K562 (cell line): ENCODE data around the gene PARK7. TPM values are rescaled to one million over a fixed set of nuclear protein-coding genes. Genes with fewer than 3 reads are reported as not detected.

Source experiments
- ARID1B ChIP-seq: fragments of 450-650 bp; IDR thresholded peaks from 2 replicates; pipeline ENCODE4 v1.6.1; 2016; ENCODE audit warnings: antibody characterized with exemption, mild to moderate bottlenecking, inconsistent platforms
- CBFB ChIP-seq: sonication (generic); formaldehyde crosslinking; IDR thresholded peaks from 2 replicates; pipeline ENCODE4 v1.4.0; 2020; ENCODE audit warnings: mild to moderate bottlenecking, missing genetic modification reagents
- CREB1 ChIP-seq, 2 experiments: sonication (generic) in 1 of 2; formaldehyde crosslinking in 1 of 2; IDR thresholded peaks; 2 replicates each; pipeline versions ENCODE4 v1.6.1 to v1.8.0; 2012 to 2022; ENCODE audit warnings: inconsistent platforms in 1 of 2, mild to moderate bottlenecking in 1 of 2, missing genetic modification reagents in 1 of 2, moderate library complexity in 1 of 2
- DNMT1 ChIP-seq: fragments of 450-650 bp; IDR thresholded peaks from 2 replicates; pipeline ENCODE4 v1.6.1; 2016; ENCODE audit warnings: antibody characterized with exemption, mild to moderate bottlenecking
- GTF2A2 ChIP-seq: IDR thresholded peaks from 2 replicates; pipeline ENCODE4 v1.6.1; 2016; ENCODE audit warnings: mild to moderate bottlenecking, missing genetic modification characterization, missing compliant biosample characterization
- HMGN3 ChIP-seq: IDR thresholded peaks from 2 replicates; pipeline ENCODE4 v1.6.1; 2011; ENCODE audit warnings: borderline replicate concordance, low read depth, mild to moderate bottlenecking, mixed read lengths, low read length; ENCODE audit not compliant: insufficient read length; ENCODE audit errors: extremely low read depth
- LEF1 ChIP-seq: fragments of 450-650 bp; IDR thresholded peaks from 2 replicates; pipeline ENCODE4 v1.6.1; 2016; ENCODE audit warnings: mild to moderate bottlenecking
- MAZ ChIP-seq, 2 experiments: fragments of 450-650 bp in 1 of 2; sonication (generic) in 1 of 2; formaldehyde crosslinking; IDR thresholded peaks in 1 of 2; conservative IDR thresholded peaks in 1 of 2; 2 replicates each; pipeline versions ENCODE4 v1.4.0 to v1.5.0; 2020; ENCODE audit warnings: mild to moderate bottlenecking in 1 of 2, missing genetic modification reagents in 1 of 2
- NR3C1 ChIP-seq: sonication (generic); formaldehyde crosslinking; IDR thresholded peaks from 2 replicates; pipeline ENCODE4 v1.8.1; 2022; ENCODE audit warnings: missing genetic modification reagents
- RBBP5 ChIP-seq: fragments of 200-600 bp; sonication (generic); IDR thresholded peaks from 2 replicates; pipeline ENCODE4 v1.6.1; 2012; ENCODE audit warnings: borderline replicate concordance, mild to moderate bottlenecking, low read length, control low read depth, inconsistent platforms; ENCODE audit not compliant: insufficient read depth, poor library complexity, severe bottlenecking
- SIN3B ChIP-seq: fragments of 450-650 bp; IDR thresholded peaks from 2 replicates; pipeline ENCODE4 v1.6.1; 2017; ENCODE audit warnings: low read depth, mild to moderate bottlenecking, moderate library complexity
- ZFP36 ChIP-seq: fragments of 150-350 bp; IDR thresholded peaks from 2 replicates; pipeline ENCODE4 v1.6.1; 2018; ENCODE audit warnings: low read length, low read depth; ENCODE audit not compliant: partially characterized antibody
- ZNF124 ChIP-seq: sonication (generic); formaldehyde crosslinking; IDR thresholded peaks from 2 replicates; pipeline ENCODE4 v1.8.1; 2022; ENCODE audit warnings: missing genetic modification reagents
- ZNF224 ChIP-seq: sonication (generic); formaldehyde crosslinking; IDR thresholded peaks from 2 replicates; pipeline ENCODE4 v1.8.0; 2022; ENCODE audit warnings: mild to moderate bottlenecking, missing genetic modification reagents
- polyA plus RNA-seq, 8 experiments: library from polyadenylated mRNA; depleted of rRNA in 4 of 8; stranded (reverse) in 5 of 8; unstranded in 3 of 8; fragments of >200 nt; fragmentation: Nextera tagmentation in 2 of 8; fragmentation: Illumina TruSeq in 1 of 8; extraction: Ambion mirVana in 2 of 8; extraction: Trizol in 1 of 8; gene quantifications; 2 replicates each; pipeline versions ENCODE4 v1.2.1 to v1.2.3, GENCODE V29; 2011 to 2014; ENCODE audit warnings: inconsistent platforms in 1 of 8, missing spikeins in 1 of 8
- total RNA-seq, 7 experiments: library from RNA; depleted of rRNA in 6 of 7; stranded (reverse); fragments of >200 nt in 6 of 7; fragmentation: Illumina TruSeq in 2 of 7; extraction: Trizol in 2 of 7; gene quantifications; 2 replicates each; pipeline versions ENCODE4 v1.2.1 to v1.2.3, GENCODE V29; 2011 to 2021; ENCODE audit warnings: low replicate concordance in 1 of 7
- TF ChIP-seq, protein P1 (sequence below), 2 experiments: fragments of 450-650 bp in 1 of 2; sonication (generic) in 1 of 2; formaldehyde crosslinking; conservative IDR thresholded peaks; 2 replicates each; pipeline versions ENCODE4 v1.4.0 to v1.8.1; 2020 to 2022; ENCODE audit warnings: mild to moderate bottlenecking in 1 of 2, missing genetic modification reagents in 1 of 2
- TF ChIP-seq, protein P2 (sequence below), 2 experiments: IDR thresholded peaks; 2 replicates each; pipeline ENCODE4 v1.6.1; 2011; ENCODE audit warnings: borderline replicate concordance in 1 of 2, control low read depth in 1 of 2, low read depth in 1 of 2, low read length in 1 of 2, mild to moderate bottlenecking in 1 of 2, mixed read lengths in 1 of 2, moderate library complexity in 1 of 2; ENCODE audit not compliant: insufficient read depth in 1 of 2, insufficient read length in 1 of 2, poor library complexity in 1 of 2, severe bottlenecking in 1 of 2; ENCODE audit errors: extremely low read depth in 1 of 2
- TF ChIP-seq, protein P3 (sequence below), 3 experiments: IDR thresholded peaks in 2 of 3; conservative IDR thresholded peaks in 1 of 3; 2 replicates each; pipeline ENCODE4 v1.5.1; 2011 to 2012; ENCODE audit warnings: low read length in 3 of 3, mild to moderate bottlenecking in 3 of 3, control low read depth in 2 of 3, improper control_type of control experiment in 1 of 3, inconsistent platforms in 1 of 3, low read depth in 1 of 3, mixed read lengths in 1 of 3, moderate library complexity in 1 of 3; ENCODE audit not compliant: insufficient read depth in 2 of 3
- TF ChIP-seq, protein P4 (sequence below): IDR thresholded peaks from 3 replicates; pipeline ENCODE4 v1.6.1; 2011; ENCODE audit warnings: borderline replicate concordance, mild to moderate bottlenecking; ENCODE audit not compliant: insufficient read length, insufficient read depth
- TF ChIP-seq, protein P5 (sequence below): sonication (generic); formaldehyde crosslinking; IDR thresholded peaks from 2 replicates; pipeline ENCODE4 v1.8.0; 2022; ENCODE audit warnings: mild to moderate bottlenecking, low read depth, missing genetic modification reagents

Gene PARK7
- total and polyA plus RNA-seq, 9 of the 15 experiments (the other 6 are each of a cell fraction or from before 2014, with no cell fraction given): 374 to 1,298 (median 484) TPM

DNA sequence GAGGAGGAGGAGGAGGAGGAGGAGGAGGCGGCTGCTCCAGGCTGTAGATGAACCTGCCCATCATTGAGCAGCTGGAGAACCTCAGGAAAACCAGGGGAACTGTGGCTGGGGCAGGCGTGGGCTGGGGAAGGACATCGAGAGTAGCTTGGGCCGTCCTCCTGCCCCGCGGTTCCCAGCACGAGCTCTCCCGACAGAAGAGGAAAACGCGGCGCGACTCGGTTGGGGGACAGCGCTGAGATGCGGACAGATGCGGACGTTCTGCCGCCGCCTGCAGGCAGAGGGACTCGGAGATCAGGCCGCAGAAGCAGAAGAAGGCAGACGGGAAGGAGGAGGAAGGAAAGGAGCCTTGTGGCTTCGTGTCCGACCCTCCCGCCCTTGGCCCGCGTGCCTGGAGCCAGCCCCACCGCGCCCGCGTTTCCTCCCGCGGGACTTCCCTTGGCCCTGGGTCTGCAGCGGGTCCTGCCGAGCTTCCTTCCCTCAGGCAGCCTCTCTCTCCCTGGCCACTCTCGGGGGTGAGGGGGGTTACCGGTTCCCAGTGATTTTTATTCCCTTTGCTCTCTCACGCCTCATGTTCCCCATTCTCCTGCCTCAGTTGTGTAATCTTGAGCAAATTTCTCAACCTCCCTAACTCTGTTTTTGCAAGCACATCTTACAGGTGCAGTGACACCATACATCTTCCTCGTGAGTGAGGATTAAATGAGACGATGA is 19.1 kb upstream of the PARK7 start (continued):
- TF ChIP-seq, protein P1, sequence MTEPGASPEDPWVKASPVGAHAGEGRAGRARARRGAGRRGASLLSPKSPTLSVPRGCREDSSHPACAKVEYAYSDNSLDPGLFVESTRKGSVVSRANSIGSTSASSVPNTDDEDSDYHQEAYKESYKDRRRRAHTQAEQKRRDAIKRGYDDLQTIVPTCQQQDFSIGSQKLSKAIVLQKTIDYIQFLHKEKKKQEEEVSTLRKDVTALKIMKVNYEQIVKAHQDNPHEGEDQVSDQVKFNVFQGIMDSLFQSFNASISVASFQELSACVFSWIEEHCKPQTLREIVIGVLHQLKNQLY (CRISPR knock-in tag; conservative IDR thresholded peaks at IDR 0.05): 0 out of 4 replicates have a peak, but pooled peaks of 1 of the 2 experiments have one; percentile 61
- TF ChIP-seq, protein P2, sequence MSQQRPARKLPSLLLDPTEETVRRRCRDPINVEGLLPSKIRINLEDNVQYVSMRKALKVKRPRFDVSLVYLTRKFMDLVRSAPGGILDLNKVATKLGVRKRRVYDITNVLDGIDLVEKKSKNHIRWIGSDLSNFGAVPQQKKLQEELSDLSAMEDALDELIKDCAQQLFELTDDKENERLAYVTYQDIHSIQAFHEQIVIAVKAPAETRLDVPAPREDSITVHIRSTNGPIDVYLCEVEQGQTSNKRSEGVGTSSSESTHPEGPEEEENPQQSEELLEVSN (IDR thresholded peaks at IDR 0.05; ENCODE audit: borderline replicate concordance in 1 of 2, extremely low read depth in 1 of 2, insufficient read depth in 1 of 2, insufficient read length in 1 of 2, low read depth in 1 of 2, low read length in 1 of 2, poor library complexity in 1 of 2, severe bottlenecking in 1 of 2): peak; percentile 97 to 98
- no peak for TF ChIP-seq CREB1 (IDR thresholded peaks at IDR 0.05)
- peak; percentile 64 for TF ChIP-seq CREB1 (CRISPR knock-in tag; IDR thresholded peaks at IDR 0.05)
- peak; percentile 16 to 42; a peak in 3 of 4 replicates for TF ChIP-seq MAZ (CRISPR knock-in tag; conservative IDR thresholded peaks at IDR 0.05 in 1 of 2, IDR thresholded peaks at IDR 0.05 in 1 of 2)
- no peak for TF ChIP-seq LEF1
- TF ChIP-seq, protein P3, sequence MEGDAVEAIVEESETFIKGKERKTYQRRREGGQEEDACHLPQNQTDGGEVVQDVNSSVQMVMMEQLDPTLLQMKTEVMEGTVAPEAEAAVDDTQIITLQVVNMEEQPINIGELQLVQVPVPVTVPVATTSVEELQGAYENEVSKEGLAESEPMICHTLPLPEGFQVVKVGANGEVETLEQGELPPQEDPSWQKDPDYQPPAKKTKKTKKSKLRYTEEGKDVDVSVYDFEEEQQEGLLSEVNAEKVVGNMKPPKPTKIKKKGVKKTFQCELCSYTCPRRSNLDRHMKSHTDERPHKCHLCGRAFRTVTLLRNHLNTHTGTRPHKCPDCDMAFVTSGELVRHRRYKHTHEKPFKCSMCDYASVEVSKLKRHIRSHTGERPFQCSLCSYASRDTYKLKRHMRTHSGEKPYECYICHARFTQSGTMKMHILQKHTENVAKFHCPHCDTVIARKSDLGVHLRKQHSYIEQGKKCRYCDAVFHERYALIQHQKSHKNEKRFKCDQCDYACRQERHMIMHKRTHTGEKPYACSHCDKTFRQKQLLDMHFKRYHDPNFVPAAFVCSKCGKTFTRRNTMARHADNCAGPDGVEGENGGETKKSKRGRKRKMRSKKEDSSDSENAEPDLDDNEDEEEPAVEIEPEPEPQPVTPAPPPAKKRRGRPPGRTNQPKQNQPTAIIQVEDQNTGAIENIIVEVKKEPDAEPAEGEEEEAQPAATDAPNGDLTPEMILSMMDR (IDR thresholded peaks at IDR 0.05 in 2 of 3, conservative IDR thresholded peaks at IDR 0.05 in 1 of 3; ENCODE audit: insufficient read depth in 2 of 3, low read depth in 1 of 3, low read length in 3 of 3): peak; percentile 52 to 71 (median 54)
- TF ChIP-seq DNMT1: no peak
- TF ChIP-seq ZNF224 (CRISPR knock-in tag): peak; percentile 84
- 0 out of 2 replicates have a peak, but pooled peaks have one; percentile 76 for TF ChIP-seq ZNF124 (CRISPR knock-in tag)
- no peak for TF ChIP-seq ARID1B
- TF ChIP-seq, protein P4, sequence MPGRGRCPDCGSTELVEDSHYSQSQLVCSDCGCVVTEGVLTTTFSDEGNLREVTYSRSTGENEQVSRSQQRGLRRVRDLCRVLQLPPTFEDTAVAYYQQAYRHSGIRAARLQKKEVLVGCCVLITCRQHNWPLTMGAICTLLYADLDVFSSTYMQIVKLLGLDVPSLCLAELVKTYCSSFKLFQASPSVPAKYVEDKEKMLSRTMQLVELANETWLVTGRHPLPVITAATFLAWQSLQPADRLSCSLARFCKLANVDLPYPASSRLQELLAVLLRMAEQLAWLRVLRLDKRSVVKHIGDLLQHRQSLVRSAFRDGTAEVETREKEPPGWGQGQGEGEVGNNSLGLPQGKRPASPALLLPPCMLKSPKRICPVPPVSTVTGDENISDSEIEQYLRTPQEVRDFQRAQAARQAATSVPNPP: no peak
- peak; percentile 35; the same call in 1 of the 2 replicates for TF ChIP-seq CBFB (CRISPR knock-in tag)
- TF ChIP-seq, protein P5, sequence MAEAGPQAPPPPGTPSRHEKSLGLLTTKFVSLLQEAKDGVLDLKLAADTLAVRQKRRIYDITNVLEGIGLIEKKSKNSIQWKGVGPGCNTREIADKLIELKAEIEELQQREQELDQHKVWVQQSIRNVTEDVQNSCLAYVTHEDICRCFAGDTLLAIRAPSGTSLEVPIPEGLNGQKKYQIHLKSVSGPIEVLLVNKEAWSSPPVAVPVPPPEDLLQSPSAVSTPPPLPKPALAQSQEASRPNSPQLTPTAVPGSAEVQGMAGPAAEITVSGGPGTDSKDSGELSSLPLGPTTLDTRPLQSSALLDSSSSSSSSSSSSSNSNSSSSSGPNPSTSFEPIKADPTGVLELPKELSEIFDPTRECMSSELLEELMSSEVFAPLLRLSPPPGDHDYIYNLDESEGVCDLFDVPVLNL: peak; percentile 66; the same call in 1 of the 2 replicates
- peak; percentile 29 for TF ChIP-seq ZFP36
- TF ChIP-seq SIN3B: no peak
- TF ChIP-seq GTF2A2: no peak
- peak; percentile 58 for TF ChIP-seq HMGN3
- peak; percentile 86 for TF ChIP-seq NR3C1 (CRISPR knock-in tag)
- no peak for TF ChIP-seq RBBP5
